Hippocampal formation (tissue), 2 donors: ENCODE results near the gene NANOG.
"Not testable (repeated sequence)": the region's sequence is repeated elsewhere in the genome, so short reads cannot be mapped to it uniquely, and the experiment has no call there.

Experiments used
- DNase-seq, 2 donors: peaks; one replicate each; lab custom pipeline; 2025; lab: John Stamatoyannopoulos, UW

NANOG gene

DNA sequence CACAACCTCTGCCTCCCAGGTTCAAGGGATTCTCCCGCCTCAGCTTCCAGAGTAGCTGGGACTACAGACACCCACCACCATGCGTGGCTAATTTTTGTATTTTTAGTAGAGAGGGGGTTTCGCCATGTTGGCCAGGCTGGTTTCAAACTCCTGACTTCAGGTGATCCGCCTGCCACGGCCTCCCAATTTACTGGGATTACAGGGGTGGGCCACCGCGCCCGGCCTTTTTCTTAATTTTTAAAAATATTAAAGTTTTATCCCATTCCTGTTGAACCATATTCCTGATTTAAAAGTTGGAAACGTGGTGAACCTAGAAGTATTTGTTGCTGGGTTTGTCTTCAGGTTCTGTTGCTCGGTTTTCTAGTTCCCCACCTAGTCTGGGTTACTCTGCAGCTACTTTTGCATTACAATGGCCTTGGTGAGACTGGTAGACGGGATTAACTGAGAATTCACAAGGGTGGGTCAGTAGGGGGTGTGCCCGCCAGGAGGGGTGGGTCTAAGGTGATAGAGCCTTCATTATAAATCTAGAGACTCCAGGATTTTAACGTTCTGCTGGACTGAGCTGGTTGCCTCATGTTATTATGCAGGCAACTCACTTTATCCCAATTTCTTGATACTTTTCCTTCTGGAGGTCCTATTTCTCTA, at the start of gene NANOG:
Gene NANOG (plus strand): TSS at position 519 of the 645 bp plus-strand sequence. CDS start 213 bp downstream, outside the sequence.
- DNase-seq = not testable (repeated sequence)

DNA sequence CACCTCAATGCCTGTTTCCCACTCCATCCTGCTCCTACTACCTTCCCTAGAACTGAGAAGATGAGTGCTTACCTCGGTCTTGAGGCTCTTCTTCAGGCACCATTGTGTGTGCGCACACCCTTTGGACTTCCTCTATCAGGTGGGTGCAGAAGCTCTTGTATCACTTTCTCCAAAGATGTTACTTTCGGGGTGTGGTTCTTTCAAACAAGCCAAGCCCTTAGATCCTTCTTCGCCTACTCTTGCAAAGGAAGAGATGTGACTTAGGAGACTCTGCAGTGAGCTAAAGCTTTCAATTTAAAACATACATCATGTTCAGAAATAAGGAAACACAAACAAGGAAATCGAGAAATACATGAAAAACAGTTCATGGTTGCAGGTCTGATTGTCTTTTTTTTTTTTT, 42.0 kb upstream of the NANOG start, which contains the start of gene CLEC4C:
Gene CLEC4C (minus strand): TSS at position 130 of the 400 bp plus-strand sequence. CDS start 27 bp downstream, at position 103.
- no peak for DNase-seq

DNA sequence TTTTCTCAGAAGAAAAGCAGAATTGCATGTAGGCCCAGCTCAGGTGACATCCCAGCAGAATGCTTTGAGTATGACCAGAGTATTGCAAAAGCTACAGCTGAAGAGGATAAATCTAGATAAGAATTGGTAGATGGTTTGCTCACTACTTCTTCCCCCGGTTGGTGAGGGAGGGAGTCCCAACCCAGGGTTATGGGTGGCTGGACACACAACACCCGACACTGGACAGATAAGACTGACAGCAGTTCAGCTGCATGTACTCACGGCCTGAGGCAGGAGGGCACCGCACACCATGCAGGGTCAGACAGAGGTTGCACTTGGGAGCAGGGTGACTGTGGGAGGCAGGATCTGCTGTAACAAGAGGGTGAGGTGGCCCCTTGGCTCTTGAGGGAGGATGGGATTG, 40.4 kb upstream of the NANOG start:
- DNase-seq = no peak

DNA sequence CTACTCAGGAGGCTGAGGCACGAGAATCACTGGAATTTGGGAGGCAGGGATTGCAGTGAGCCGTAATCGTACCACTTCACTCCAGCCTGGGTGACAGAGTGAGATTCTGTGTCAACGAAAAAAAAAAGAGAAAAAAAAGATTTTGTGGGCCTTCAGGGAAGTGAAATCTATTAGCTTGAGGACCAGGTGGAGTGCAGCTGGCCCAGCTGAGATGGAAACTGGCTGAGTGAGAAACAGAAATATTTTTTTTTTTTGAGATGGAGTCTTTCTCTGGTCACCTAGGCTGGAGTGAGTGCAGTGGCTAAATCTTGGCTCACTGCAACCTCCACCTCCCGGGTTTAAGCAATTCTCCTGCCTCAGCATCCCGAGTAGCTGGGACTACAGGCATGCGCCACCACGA, 39.8 kb upstream of the NANOG start:
- DNase-seq = no peak

DNA sequence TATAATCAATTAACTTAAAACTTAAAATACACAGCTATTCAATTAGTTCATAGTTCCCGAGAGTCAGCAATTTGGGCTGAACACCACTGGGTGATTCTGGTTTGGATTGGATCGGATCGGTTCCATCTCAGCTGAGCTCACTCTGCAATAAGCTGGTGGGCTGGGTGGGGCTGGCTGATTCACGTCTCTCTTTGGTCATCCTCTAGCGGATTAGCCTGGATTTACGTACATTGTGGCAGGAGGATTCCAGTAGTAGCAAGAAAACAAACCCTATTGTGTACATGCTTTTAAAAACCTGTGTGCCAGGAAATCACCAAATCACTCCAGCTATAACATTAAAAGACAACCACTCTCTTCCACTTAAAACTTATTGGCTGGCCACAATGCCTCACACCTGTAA, 38.9 kb upstream of the NANOG start:
- DNase-seq = no peak

DNA sequence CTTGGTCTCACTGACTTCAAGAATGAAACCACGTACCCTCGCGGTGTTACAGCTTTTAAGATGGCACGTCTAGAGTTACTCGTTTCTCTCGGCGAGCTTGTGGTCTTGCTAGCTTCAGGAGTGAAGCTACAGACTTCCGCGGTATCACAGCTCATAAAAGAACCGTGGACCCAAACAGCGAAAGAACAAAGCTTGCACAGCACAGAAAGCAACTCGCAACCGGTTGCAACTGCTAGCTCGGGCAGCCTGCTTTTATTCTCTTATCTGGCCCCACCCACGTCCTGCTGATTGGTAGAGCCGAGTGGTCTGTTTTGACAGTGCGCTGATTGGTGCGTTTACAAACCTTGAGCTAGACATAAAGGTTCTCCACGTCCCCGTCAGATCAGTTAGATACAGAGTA, 37.8 kb upstream of the NANOG start:
- DNase-seq = no peak

DNA sequence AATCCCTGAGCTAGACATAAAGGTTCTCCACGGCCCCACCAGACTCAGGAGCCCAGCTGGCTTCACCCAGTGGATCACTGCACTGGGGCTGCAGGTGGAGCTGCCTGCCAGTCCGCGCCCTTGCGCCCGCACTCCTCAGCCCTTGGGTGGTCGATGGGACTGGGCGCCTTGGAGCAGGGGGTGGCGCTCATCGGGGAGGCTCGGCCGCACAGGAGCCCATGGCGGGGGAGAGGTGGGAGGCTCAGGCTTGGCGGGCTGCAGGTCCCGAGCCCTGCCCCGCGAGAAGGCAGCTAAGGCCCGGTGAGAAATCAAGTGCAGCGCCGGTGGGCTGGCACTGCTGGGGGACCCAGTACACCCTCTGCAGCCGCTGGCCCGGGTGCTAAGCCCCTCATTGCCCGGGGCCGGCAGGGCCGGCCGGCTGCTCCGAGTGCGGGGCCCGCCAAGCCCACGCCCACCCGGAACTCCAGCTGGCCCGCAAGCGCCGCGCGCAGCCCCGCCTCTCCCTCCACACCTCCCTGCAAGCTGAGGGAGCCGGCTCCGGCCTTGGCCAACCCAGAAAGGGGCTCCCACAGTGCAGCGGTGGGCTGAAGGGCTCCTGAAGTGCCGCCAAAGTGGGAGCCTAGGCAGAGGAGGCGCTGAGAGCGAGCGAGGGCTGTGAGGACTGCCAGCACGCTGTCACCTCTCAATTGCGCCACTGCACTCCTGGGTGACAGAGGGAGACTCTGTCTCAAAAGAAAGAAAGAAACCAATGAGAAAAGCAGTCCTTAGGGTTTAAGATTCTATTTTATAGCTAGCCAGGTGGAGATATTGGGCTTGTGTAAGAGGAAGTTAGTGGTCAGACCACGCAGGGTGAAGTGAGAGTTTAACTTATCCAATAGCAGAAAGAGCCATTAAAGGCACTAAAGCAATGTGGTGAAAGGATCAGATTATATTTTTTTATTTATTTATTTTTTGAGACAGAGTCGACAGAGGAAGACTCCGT, 37.0 kb upstream of the NANOG start:
- DNase-seq = not testable (repeated sequence)

DNA sequence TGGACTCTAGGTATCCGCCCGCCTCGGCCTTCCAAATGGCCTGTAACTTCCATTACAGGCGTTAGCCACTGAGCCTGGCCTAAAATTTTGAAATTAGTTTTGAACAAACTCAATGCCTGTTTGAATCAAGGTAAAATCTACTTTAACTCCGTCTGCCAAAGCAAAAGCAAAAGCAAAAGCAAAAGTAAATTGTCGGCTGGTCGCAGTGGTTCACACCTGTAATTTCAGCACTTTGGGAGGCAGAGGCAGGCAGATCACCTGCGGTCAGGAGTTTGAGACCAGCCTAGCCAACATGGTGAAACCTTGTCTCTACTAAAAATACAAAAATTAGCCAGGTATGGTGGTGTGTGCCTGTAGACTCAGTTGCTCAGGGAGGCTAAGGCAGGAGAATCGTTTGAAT, 33.5 kb upstream of the NANOG start:
- not testable (repeated sequence) for DNase-seq

DNA sequence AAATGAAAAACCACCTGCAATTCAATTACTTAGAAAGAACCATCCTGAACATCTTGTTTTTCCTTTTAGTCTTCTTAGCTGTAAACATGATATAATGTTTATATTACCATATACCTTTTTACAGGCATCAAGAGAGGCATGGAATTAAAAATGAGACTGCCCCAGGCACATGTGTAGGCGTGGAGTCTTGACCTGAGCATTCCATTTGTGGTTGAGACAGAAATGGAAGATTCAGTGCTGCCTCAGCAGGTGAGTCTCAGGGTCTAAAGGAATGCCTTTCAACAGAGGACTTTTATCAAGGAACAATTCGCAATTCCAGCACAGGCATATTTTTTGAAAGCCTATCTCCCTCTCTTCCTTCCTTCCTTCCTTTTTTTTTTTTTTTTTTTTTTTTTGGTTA, 32.2 kb upstream of the NANOG start:
- no peak for DNase-seq

DNA sequence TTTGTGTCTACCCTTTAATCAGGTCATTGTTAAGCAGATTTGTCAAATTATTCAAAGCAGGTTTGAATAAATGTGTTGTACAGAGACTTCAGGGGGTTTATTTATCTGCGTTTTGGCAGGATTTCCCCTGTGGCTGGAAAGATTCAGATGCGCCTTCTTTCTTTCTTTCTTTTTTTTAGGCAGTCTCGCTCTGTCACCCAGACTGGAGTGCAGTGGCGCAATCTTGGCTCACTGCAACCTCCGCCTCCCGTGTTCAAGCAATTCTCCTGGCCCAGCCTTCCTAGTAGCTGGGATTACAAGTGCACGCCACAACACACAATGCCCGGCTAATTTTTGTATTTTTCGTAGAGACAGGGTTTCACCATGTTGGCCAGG, 30.4 kb upstream of the NANOG start:
- no peak for DNase-seq

DNA sequence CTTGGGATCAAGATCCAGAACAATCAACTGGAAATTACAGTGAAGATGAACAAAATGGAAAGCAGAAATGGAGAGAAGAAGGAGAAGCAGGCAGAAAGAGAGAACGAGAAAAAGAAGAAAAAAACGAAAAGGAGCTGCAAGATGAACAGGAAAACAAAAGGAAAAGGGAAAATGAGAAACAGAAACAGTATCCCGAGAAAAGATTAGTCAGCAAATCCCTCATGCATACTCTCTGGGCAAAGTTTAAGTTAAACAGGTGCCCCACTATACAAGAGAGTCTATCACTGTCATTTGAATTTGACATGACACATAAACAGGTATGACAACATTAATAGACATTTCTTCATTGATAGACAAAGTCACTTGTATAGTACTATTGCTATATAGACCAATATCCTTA, 19.2 kb upstream of the NANOG start:
- no peak for DNase-seq

DNA sequence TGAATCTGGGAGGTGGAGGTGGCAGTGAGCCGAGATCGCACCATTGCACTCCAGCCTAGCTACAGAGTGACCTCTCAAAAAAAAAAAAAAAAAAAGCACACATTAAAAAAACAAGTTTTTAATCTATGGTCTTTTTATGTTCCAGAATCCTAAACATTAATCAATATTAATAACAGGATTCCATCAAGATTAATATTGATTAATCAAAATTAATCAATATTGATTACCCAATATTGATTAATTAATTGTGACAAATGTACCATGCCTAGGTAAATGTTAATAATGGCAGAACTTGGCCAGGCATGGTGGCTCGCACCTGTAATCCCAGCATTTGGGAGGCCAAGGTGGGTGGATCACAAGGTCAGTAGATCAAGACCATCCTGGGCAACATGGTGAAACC, 7.9 kb upstream of the NANOG start:
- DNase-seq = no peak

DNA sequence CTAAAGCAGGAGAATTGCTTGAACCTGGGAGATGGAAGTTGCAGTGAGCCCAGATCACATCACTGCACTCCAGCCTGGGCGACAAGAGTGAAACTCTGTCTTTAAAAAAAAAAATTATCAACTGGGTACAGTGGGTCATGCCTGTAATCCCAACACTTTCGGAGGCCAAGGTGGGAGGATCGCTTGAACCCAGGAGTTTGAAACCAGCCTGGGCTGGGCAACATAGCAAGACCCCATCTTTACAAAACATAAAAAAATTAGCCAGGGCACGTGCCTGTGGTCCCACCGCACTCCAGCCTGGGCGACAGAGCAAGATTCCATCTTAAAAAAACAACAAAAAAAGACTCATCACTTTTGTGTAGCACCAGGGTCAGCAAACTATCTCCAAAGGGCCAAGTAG, 7.1 kb upstream of the NANOG start:
- DNase-seq = no peak

DNA sequence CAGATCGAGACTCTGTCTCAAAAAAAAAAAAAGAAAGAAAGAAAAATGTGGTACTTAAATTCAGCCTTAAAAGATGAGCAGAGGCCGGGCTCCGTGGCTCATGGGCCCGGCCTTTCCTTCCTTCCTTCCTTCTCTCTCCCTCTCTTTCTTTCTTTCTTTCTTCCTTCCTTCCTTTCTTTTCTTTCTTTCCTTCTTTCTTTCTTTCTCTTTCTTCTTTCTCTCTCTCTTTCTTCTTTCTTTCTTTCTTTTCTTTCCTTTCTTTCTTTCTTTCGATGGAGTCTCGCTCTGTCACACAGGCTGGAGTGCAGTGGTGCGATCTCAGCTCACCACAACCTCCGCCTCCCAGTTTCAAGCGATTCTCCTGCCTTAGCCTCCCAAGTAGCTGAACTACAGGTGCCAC, 5.8 kb upstream of the NANOG start:
- not testable (repeated sequence) for DNase-seq

DNA sequence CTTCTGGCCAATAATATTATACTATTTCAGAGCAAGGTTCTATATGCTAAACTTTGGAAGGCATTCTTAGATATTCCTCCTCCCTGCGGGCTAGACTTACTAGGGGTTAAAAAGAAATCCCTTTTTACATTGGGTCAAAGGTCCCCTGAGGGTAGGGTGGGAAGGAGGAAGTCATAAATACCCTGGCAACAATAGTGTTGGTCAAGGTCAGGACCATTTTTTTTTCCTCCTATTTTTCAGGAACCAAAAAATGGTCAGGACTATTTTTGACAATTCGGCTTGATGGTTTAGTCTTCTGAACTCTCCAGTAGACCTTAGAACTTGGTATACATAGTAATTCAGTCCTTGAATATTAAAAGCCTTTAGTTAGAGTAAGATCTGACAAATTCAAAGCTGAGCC, 4.5 kb upstream of the NANOG start:
- no peak for DNase-seq

DNA sequence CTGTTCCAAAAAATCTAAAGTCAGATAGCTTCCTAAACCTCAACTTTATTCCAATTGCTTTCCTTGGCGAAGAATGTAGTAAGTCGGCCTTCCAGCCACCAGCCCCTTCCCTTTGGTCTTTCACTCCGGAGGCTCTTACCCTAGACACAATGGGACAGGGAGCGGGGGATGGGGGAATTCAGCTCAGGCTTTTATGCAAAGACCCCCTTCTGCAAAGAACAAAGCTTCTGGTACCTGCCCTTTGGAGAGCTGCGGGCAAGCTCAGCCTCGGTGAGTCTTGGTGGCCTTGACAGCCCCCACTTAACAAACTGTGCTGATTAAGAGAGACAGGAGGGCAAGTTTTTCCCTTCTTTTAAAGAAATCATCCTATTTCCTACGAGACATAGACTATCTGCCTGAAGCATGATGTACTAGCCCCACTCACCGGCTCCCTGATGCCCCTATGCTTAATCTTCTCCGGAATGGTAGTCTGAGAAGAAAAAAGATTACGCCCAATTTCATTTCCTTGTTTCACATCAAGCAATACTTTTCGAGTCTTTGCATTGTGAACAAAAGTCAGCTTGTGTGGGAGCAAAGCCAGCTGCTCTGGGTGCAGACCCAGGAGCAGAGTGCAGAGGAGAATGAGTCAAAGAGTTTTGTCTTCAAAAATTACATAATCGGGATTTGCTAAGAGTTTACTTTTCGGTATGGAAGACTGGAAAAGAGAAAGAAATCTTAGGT, 1.5 kb upstream of the NANOG start:
- DNase-seq = no peak

DNA sequence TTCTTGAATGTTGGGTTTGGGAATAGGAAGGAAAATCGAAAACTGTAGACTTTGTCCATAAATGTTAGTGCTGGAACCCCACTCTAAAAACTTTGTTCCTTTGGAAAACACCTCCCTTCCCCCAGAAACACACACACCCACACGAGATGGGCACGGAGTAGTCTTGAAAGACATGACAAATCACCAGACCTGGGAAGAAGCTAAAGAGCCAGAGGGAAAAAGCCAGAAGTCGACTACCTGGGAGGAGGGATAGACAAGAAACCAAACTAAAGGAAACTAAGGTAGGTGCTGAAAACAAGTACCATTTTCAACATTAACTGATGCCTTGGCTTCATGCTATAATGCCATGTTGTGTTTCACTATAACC, 925 bp upstream of the NANOG start:
- DNase-seq = no peak

DNA sequence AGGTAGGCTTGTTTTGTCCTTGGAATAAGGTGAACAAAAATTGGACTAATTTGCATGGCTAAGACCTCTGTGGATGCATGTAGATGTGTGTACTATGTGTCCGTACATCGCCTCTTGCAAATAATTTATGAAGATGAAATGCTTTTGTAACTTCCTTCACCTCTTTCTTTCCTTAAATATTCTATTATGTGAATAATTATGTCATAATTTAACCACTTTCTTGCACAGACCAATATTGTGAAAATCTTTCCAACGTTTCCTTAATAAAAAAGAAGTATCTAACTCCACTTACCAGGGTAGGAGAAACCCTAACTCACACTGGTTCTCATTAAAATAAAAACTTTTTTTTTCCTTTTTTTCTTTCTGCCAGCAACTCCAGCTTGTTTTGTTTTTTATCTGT, 4.0 kb downstream of the NANOG start:
- no peak for DNase-seq

DNA sequence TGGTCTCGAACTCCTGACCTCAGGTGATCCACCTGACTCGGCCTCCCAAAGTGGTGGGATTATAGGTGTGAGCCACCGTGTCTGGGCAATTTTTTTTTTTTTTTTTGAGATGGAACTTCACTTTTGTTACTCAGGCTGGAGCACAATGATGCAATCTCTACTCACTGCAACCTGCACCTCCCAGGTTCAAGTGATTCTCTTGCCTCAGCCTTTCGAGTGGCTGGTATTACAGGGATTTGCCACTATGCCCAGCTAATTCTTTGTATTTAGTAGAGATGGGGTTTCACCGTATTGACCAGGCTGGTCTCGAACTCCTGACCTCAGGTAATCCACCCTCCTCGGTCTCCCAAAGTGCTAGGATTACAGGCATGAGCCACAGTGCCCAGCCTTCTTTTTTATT, 8.1 kb downstream of the NANOG start:
- not testable (repeated sequence) for DNase-seq

DNA sequence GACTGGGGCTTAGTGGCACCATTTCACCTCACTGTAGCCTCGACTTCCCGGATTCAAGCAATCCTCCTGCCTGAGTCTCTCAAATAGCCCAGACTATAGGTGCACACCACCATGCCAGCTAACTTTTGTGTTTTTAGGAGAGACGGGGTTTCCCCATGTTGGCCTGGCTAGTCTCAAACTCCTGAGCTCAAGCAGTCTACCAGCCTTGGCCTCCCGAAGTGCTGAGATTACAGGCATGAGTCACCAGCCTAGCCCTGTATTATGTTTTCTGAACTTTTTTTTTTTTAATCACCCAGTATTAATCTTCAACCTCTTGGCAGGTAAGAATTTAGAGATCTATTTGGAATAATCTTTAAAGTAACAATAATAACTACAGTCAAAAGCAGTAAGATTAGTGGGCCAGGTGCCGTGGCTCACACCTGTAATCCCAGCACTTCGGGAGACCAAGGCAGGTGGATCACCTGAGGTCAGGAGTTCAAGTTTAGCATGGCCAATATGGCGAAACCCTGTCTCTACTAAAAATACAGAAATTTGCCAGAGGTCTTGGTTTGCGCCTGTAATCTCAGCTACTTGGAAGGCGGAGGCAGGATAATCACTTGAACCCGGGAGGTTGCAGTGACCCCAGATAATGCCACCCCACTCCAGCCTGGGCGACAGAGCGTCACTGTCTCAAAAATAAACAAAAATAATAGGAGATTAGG, 8.6 kb downstream of the NANOG start:
- no peak for DNase-seq

DNA sequence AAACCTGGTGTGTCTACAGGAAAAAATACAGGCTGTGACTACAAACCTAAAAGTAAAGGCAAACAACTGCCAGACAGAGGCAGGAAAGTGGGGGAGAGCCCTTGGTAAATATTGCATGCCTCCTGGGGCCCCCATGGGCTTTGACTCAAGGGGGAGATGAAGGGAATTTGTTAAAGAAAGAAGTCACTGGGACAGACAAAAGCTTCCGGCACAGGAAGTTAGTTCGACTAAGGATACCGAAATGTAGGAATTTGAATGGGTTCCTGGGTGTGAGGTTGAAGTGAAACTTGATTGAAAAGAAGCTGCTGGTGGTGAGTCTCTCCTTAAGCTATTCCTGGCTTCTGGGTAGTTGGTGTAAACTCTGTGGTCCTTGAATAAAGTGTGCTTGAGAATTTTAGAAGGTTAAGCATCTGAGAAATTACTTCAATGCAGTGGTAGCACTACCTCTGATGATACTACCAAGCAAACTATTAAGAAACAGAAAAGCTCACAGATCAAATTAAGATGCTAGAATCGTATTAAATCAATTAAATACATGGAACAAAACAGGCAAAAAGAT, 9.6 kb downstream of the NANOG start:
- DNase-seq = not testable (repeated sequence)

DNA sequence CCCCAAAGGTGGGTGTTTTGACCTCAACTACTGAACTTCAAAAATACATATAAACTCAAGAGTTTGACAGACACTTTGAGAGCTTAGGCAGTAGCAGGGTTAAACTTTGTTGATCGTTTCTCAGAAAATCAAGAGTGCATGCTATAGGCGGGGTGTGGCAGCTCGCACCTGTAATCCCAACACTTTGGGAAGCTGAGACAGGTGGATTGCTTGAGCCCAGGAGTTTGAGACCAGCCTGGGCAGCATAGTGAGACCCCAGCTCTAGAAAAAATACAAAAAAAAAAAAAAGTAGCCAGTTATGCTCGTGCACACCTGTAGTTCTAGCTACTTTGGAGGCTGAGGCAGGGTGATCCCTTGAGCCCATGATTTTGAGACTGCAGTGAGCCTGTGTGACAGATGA, 12.3 kb downstream of the NANOG start:
- no peak for DNase-seq
